Activated CD4-positive, alpha-beta T cell treated with anti-CD3 and anti-CD28 coated beads for 1 hour (primary cell): ENCODE measurements around the gene DNAAF5.
"Not testable (repeated sequence)": the region's sequence is repeated elsewhere in the genome, so short reads cannot be mapped to it uniquely, and the experiment has no call there.

Experiments used
- DNase-seq: peaks from one replicate; pipeline ENCODE4 v3.0.0-alpha.2; 2020

The DNAAF5 gene

GRCh38 chr7:748446-748845 lies 21.9 kb downstream of the DNAAF5 start:
- DNase-seq = no peak

GRCh38 chr7:749140-749551 lies 22.6 kb downstream of the DNAAF5 start:
- no peak for DNase-seq

GRCh38 chr7:750111-750905 lies 23.8 kb downstream of the DNAAF5 start:
- no peak for DNase-seq

GRCh38 chr7:751826-752225 lies 25.3 kb downstream of the DNAAF5 start:
- DNase-seq = no peak

GRCh38 chr7:752256-752655 lies 25.8 kb downstream of the DNAAF5 start:
- not testable (repeated sequence) for DNase-seq

GRCh38 chr7:753190-753589 lies 26.7 kb downstream of the DNAAF5 start:
- no peak for DNase-seq

- DNase-seq = no peak
These were observed 28.3 kb downstream of the DNAAF5 start for GRCh38 chr7:754531-755412.

- DNase-seq = no peak
These were observed 28.9 kb downstream of the DNAAF5 start for GRCh38 chr7:755413-755805.

GRCh38 chr7:756231-756927 lies 29.9 kb downstream of the DNAAF5 start:
- no peak for DNase-seq

GRCh38 chr7:756928-757560 lies 30.5 kb downstream of the DNAAF5 start:
- DNase-seq = no peak

- DNase-seq = no peak
These were observed 31.3 kb downstream of the DNAAF5 start for GRCh38 chr7:757741-758163.

GRCh38 chr7:759569-759968 lies 33.1 kb downstream of the DNAAF5 start:
- DNase-seq = no peak

- no peak for DNase-seq
These were observed 33.5 kb downstream of the DNAAF5 start for GRCh38 chr7:760006-760405.

GRCh38 chr7:761101-761500 lies 34.6 kb downstream of the DNAAF5 start:
- DNase-seq = no peak

GRCh38 chr7:761631-762030 lies 35.1 kb downstream of the DNAAF5 start:
- no peak for DNase-seq

- no peak for DNase-seq
These were observed 36.4 kb downstream of the DNAAF5 start for GRCh38 chr7:762885-763284.

- DNase-seq = no peak
These were observed 37.3 kb downstream of the DNAAF5 start for GRCh38 chr7:763762-764161.

- DNase-seq = no peak
These were observed 38.9 kb downstream of the DNAAF5 start for GRCh38 chr7:765383-765782.

- no peak for DNase-seq
These were observed 41.1 kb downstream of the DNAAF5 start for GRCh38 chr7:767580-767940.

- DNase-seq = no peak
These were observed 41.6 kb downstream of the DNAAF5 start for GRCh38 chr7:767941-768731.

- DNase-seq = no peak
These were observed 42.5 kb downstream of the DNAAF5 start for GRCh38 chr7:768881-769504.

- DNase-seq = no peak
These were observed 43.8 kb downstream of the DNAAF5 start for GRCh38 chr7:770336-770735.
